Gastrocnemius medialis (tissue), 4 donors: ENCODE measurements around the gene NME3.

Experiments used
- POLR2A ChIP-seq, 2 donors: fragments of 450-650 bp; IDR thresholded peaks; one replicate each; pipeline ENCODE4 v1.6.1; 2017; ENCODE audit warnings: antibody characterized with exemption in 2 of 2, mild to moderate bottlenecking in 2 of 2, moderate library complexity in 2 of 2
- TF ChIP-seq, protein P1 (sequence below), 5 experiments: fragments of 450-650 bp in 3 of 5; fragments of 200-600 bp in 2 of 5; sonication (generic) in 2 of 5; IDR thresholded peaks in 4 of 5; conservative IDR thresholded peaks in 1 of 5; 1 replicate in 4 of 5; 2 replicates in 1 of 5; pipeline ENCODE4 v1.5.1; 2016 to 2019; ENCODE audit warnings: antibody characterized with exemption in 5 of 5, mild to moderate bottlenecking in 3 of 5, moderate library complexity in 3 of 5

DNA sequence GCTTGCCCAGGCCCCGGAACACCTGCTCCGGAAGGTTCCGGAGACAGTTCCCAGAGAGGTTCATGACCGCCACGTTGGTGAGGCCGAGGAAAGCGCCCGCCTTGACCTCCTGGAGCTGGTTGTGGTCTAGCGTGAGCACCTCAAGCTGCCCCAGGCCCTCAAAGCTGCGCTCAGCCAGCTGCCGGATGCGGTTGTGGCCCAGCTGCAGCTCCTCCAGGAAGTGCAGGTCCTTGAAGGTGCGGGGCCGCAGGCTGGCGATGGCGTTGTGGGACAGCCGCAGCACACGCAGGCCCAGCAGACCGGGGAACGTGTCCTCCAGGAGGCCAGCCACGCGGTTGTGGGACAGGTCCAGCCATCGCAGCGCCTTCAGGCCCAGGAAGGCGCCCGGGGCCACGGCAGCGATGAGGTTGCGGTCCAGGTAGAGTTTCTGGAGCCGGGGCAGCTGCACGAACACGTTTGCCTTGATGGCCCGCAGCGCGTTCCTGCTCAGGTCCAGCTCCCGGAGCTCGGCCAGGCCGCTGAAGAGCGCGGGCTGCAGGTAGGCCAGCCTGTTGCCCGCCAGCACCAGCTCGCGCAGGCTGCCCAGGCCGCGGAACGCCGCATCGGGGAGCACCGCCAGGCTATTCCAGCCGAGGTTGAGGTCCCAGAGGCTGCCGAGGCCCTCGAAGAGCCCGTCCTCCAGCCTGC, 20.1 kb upstream of the NME3 start:
- no peak for TF ChIP-seq POLR2A (IDR thresholded peaks at IDR 0.05)
- TF ChIP-seq, protein P1, sequence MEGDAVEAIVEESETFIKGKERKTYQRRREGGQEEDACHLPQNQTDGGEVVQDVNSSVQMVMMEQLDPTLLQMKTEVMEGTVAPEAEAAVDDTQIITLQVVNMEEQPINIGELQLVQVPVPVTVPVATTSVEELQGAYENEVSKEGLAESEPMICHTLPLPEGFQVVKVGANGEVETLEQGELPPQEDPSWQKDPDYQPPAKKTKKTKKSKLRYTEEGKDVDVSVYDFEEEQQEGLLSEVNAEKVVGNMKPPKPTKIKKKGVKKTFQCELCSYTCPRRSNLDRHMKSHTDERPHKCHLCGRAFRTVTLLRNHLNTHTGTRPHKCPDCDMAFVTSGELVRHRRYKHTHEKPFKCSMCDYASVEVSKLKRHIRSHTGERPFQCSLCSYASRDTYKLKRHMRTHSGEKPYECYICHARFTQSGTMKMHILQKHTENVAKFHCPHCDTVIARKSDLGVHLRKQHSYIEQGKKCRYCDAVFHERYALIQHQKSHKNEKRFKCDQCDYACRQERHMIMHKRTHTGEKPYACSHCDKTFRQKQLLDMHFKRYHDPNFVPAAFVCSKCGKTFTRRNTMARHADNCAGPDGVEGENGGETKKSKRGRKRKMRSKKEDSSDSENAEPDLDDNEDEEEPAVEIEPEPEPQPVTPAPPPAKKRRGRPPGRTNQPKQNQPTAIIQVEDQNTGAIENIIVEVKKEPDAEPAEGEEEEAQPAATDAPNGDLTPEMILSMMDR (IDR thresholded peaks at IDR 0.05 in 4 of 5, conservative IDR thresholded peaks at IDR 0.05 in 1 of 5) = no peak
